Peyer's patch (tissue), 4 donors: ENCODE data around the gene NRGN.

Experiments
- CTCF ChIP-seq, 6 experiments: fragments of 450-650 bp in 4 of 6; fragments of 200-600 bp in 2 of 6; sonication (generic) in 1 of 6; IDR thresholded peaks; one replicate each; pipeline ENCODE4 v1.5.1; 2017 to 2019; ENCODE audit warnings: antibody characterized with exemption in 6 of 6, mild to moderate bottlenecking in 3 of 6, moderate library complexity in 1 of 6
- POLR2A ChIP-seq, 2 donors: fragments of 450-650 bp; IDR thresholded peaks; one replicate each; pipeline ENCODE4 v1.5.1; 2017; ENCODE audit warnings: antibody characterized with exemption in 2 of 2, mild to moderate bottlenecking in 2 of 2, moderate library complexity in 2 of 2

GRCh38 chr11:124725719-124726105 lies 14.0 kb upstream of the NRGN start:
- no peak for TF ChIP-seq CTCF (IDR thresholded peaks at IDR 0.05)
- no peak for TF ChIP-seq POLR2A (IDR thresholded peaks at IDR 0.05)
